Spinal cord (tissue), 10 donors: ENCODE data around the gene ALOX15B. TPM values are rescaled to one million over a fixed set of nuclear protein-coding genes. Genes with fewer than 3 reads are reported as not detected.
"Not testable (repeated sequence)": the region's sequence is repeated elsewhere in the genome, so short reads cannot be mapped to it uniquely, and the experiment has no call there.

Source experiments
- DNase-seq, 6 donors: peaks; one replicate each; pipeline versions ENCODE4 v3.0.0 to v3.0.0-alpha.2; 2013 to 2015; ENCODE audit warnings: low spot score in 6 of 6, low read depth in 4 of 6
- H3K27ac ChIP-seq: one replicate; pipeline ENCODE4 v1.5.1; 2013; ENCODE audit warnings: low read depth, low read length, control low read depth
- H3K27me3 ChIP-seq: one replicate; pipeline ENCODE4 v1.6.1; 2013; ENCODE audit warnings: low read length; ENCODE audit not compliant: control insufficient read depth, insufficient read depth
- H3K36me3 ChIP-seq: one replicate; pipeline ENCODE4 v1.6.1; 2013; ENCODE audit warnings: low read length; ENCODE audit not compliant: control insufficient read depth, insufficient read depth
- H3K4me1 ChIP-seq: one replicate; pipeline ENCODE4 v1.6.1; 2013; ENCODE audit warnings: low read length; ENCODE audit not compliant: control insufficient read depth, insufficient read depth
- H3K4me3 ChIP-seq: one replicate; pipeline ENCODE4 v1.5.1; 2013; ENCODE audit warnings: low read depth, low read length, control low read depth
- H3K9me3 ChIP-seq: one replicate; pipeline ENCODE4 v1.6.1; 2013; ENCODE audit warnings: low read length; ENCODE audit not compliant: control insufficient read depth, insufficient read depth
- WGBS: methylation state at CpG from one replicate; pipeline ENCODE4 v1.1.5; 2013; ENCODE audit warnings: missing lambda C conversion rate; ENCODE audit not compliant: insufficient coverage; 5-methylcytosine and 5-hydroxymethylcytosine counted together
- polyA plus RNA-seq, 2 donors: library from polyadenylated mRNA; unstranded; fragments of 120-200 nt; gene quantifications; one replicate each; pipeline ENCODE4 v1.2.1, GENCODE V29; 2013; ENCODE audit not compliant: insufficient read length in 2 of 2
- total RNA-seq, 2 donors: library from RNA; depleted of rRNA in 1 of 2; stranded (reverse); fragments of 120-200 nt in 1 of 2; fragments of >200 nt in 1 of 2; gene quantifications; one replicate each; pipeline versions ENCODE4 v1.2.3 to v1.2.4, GENCODE V29; 2013 to 2014
- donor health status: healthy.

The ALOX15B gene
- total and polyA plus RNA-seq, 4 donors: 0.06 to 0.26 (median 0.11) TPM

DNA sequence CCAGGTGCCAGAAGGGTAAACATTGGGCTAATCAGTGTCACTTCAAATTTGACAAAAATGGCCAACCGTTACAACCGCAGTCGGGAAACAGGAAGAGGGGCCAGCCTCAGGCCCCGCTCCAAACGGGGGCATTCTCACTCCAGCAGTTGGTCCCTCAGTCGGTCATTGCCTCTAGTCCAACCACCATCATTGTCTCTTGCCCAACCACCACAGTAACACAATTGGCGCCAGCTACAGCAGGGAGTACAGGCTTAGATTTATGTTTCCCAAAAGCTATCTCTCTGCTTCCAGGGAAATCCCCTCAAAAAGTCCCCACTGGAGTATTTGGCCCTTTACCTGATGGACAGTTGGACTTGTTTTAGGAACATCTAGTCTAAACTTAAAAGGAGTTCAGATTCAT, 20.3 kb downstream of the ALOX15B start:
- H3K27me3 ChIP-seq: peaks cover 65% of the 10 kb centered on the region
- H3K27ac ChIP-seq: no peak overlapping the region
- no peaks in the 10 kb centered on the region for H3K9me3 ChIP-seq
- H3K4me1 ChIP-seq: no peaks in the 10 kb centered on the region
- H3K4me3 ChIP-seq: no peak overlapping the region
- H3K36me3 ChIP-seq: no peaks in the 10 kb centered on the region
- no peak for DNase-seq
- whole genome bisulfite sequencing: 49% methylated on average over 7 of the region's 7 CpGs

DNA sequence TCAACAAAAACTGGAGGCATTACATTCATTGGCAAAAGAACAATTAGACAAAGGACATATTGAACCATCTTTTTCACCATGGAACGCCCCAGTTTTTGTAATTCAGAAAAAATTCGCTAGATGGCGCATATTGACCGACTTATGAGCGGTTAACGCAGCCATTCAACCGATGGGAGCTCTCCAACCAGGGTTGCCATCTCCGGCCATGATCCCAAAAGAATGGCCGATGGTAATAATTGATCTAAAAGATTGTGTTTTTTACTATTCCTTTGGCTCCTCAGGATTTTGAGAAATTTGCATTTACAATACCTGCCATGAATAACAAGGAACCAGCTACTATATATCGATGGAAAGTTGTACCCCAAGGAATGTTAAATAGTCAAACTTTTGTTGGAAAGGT, 21.4 kb downstream of the ALOX15B start:
- peak; percentile 41 to 96 (median 81) for DNase-seq
- 0% methylated on average over 9 of the region's 10 CpGs for WGBS
- H3K36me3 ChIP-seq: no peaks in the 10 kb centered on the region
- H3K27ac ChIP-seq: no peak overlapping the region
- peaks cover 75% of the 10 kb centered on the region for H3K27me3 ChIP-seq
- no peak overlapping the region for H3K4me3 ChIP-seq
- H3K4me1 ChIP-seq: no peaks in the 10 kb centered on the region
- H3K9me3 ChIP-seq: no peaks in the 10 kb centered on the region

DNA sequence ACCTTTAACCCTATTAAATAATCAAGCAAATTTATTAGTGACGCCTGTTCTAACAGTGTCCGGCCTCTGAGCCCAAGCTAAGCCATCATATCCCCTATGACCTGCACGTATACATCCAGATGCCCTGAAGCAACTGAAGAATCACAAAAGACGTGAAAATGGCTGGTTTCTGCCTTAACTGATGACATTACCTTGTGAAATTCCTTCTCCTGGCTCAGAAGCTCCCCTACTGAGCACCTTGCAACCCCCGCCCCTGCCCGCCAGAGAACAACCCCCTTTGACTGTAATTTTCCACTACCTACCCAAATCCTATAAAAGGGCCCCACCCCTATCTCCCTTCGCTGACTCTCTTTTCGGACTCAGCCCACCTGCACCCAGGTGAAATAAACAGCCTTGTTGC, 23.0 kb downstream of the ALOX15B start:
- DNase-seq, H3K9me3 ChIP-seq, H3K4me1 ChIP-seq, H3K36me3 ChIP-seq, H3K27ac ChIP-seq, H3K4me3 ChIP-seq: not testable (repeated sequence)
- WGBS: 26% methylated on average over 7 of the region's 8 CpGs
- peaks cover 76% of the 10 kb centered on the region for H3K27me3 ChIP-seq

DNA sequence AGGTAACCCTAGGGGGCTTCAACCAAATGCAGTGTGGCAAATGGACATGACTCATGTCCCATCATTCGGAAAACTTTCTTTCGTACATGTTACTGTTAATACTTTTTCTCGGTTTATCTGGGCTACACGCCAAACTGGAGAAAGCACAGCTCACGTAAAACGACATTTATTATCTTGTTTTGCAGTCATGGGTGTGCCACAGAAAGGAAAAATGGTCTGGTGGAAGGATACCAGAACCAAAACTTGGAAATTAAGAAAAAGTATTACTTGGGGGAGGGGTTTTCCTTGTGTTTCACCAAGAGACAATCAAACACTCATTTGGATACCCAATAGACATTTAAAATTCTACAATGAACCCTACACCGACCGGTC, 23.6 kb downstream of the ALOX15B start:
- H3K4me1 ChIP-seq: no peaks in the 10 kb centered on the region
- DNase-seq: no peak
- no peak overlapping the region for H3K4me3 ChIP-seq
- H3K36me3 ChIP-seq: no peaks in the 10 kb centered on the region
- H3K9me3 ChIP-seq: no peaks in the 10 kb centered on the region
- H3K27me3 ChIP-seq: peaks cover 79% of the 10 kb centered on the region
- 8% methylated on average over 2 of the region's 8 CpGs for WGBS
- no peak overlapping the region for H3K27ac ChIP-seq

DNA sequence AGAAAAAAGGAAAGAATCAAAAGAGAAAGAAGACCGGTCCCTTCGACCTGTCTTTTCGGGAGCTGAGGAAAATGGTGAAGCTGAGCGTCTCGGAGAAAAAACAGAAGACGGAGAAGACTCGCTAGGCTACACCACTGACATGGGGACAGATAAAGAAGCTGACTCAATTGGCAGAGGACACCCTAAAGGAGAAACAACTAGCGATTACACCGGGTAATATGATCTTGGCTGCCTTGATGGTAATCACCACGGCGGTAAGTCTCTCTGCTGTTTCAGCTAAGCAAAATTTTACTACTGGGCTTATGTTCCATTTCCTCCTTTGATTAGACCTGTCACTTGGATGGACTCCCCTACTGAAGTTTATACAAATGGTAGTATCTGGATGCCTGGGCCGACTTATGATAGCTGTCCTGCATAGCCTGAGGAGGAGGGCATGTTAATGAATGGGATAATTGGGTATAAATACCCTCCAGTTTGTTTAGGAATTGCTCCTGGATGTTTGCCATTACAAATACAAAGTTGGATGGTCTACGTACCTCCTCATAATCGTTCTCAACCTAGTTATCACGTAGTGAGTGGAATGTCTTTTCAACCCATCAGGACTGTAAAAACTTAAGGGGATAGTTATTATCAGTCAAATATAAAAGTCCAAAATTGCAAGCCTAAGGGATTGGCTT, 24.1 kb downstream of the ALOX15B start:
- H3K27me3 ChIP-seq: peaks cover 81% of the 10 kb centered on the region
- no peak overlapping the region for H3K4me3 ChIP-seq
- no peaks in the 10 kb centered on the region for H3K36me3 ChIP-seq
- no peak for DNase-seq
- H3K4me1 ChIP-seq: no peaks in the 10 kb centered on the region
- no peaks in the 10 kb centered on the region for H3K9me3 ChIP-seq
- 4% methylated on average over 7 of the region's 15 CpGs for WGBS
- no peak overlapping the region for H3K27ac ChIP-seq

DNA sequence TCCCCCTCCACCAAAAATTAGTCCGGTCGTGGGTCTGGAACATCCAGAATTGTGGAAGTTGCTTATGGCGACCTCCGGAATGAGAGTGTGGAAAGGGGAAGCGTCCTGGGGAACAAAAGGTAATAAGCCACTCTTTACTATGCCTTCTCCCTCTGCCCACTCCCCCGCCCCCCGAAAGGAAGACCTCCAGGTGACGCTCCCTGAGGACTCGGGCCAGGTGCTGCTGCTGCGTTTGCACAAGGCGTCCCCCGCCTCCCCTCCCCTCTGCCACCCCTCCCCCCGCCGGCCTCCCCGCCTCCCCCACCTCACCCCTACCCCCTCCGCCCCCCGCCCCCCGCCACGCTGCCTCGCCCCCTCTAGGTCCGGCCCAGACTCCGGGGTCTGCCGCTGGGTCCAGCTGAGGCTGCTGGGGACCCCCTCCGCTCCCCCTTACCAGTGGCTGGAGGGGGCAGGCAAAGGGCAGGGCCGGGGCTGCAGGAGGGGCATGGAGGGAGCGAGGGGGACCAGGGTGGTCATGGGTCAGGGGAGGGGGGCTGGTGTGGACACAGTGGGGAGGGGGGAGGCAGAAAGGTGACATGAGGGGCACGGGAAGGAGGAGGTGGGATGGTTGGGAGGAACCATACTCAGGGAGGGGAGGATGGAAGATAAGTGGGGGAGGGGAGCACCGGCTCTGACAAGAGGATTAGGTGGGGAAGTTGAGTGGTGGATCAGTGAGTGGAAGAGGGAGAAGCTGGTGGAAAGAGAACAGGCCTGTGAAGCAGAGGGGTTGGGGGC, 25.1 kb downstream of the ALOX15B start:
- Histone ChIP-seq H3K27me3 (peaks cover 78% of the 10 kb centered on the region), H3K9me3 (no peaks in the 10 kb centered on the region), H3K4me3 (no peak overlapping the region), H3K27ac (no peak overlapping the region), H3K36me3 (no peaks in the 10 kb centered on the region), H3K4me1 (no peaks in the 10 kb centered on the region)
- no peak for DNase-seq
- 5% methylated on average over 4 of the region's 28 CpGs for WGBS

DNA sequence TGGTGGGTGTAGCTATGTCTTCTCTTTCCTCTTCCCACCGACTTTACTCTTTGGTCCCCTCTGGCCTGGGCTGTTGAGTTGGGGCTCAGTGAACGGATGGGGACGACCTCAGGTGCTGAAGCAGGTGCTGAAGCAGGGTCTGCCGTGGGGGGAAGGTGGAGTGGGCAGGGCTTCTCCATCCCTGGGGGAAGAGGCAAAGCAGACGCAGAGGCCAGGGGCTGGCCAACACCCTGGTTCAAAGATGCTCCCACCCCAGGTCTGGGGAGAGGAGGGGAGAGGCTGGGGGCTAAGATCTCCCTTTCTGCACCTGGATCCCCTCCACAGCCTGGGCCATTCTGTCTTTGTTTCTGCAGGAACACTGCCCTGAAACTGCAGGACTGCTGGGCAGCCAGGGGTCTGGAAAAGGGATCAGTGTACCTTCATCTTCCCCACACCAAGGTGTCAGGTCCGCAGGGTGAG, 25.7 kb downstream of the ALOX15B start:
- WGBS: 27% methylated on average over 5 of the region's 6 CpGs
- no peak for DNase-seq
- Histone ChIP-seq H3K9me3 (no peaks in the 10 kb centered on the region), H3K36me3 (no peaks in the 10 kb centered on the region), H3K4me1 (no peaks in the 10 kb centered on the region), H3K27me3 (peaks cover 78% of the 10 kb centered on the region), H3K4me3 (no peak overlapping the region), H3K27ac (no peak overlapping the region)

DNA sequence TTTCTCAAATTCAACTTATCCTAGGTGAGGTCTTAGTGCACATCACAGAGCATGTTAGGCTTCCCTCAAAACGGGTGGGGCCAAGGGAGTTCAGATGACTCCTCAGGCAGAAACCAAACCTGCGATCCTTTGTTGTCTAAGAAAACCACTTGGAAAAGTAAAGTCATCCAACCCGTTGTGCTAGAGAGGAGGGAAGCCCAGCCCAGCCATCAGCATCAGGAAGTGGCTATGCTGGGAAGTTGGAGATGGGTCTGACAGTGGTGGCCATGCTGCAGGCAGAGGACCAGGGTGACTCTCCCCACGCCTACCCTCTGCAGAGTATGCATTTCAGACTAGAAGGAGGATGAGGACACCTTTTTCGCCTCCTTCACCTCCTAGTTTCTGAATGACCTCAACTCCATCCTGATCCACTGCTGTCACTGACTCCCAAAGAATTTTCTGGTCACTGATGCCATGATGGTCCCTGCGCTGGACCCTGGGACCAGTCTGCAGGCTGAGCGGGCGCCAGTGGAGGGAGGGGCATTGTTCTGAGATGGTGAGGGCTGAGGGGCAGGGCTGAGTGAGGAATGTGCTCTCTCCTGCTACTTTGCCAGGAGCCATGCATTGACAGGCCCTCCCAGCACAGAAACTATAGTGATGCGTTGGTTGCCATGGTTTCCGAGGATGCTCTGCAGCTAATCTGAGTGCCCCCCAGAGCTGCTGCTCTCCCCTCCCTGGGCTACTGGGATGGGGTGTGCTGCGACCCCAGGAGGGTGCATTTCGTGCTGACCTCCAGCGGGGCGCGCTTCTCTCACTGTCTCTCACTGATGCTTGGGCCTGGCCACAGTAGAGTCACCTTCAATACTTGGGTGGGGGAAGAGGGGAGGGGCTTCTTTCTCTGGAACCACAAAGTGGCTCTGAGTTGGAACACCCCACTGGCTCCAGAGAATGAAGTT, 28.2 kb downstream of the ALOX15B start:
- no peak overlapping the region for H3K27ac ChIP-seq
- 63% methylated on average over 12 of the region's 15 CpGs for WGBS
- H3K9me3 ChIP-seq: no peaks in the 10 kb centered on the region
- no peak for DNase-seq
- no peaks in the 10 kb centered on the region for H3K36me3 ChIP-seq
- H3K4me3 ChIP-seq: no peak overlapping the region
- H3K4me1 ChIP-seq: peaks cover under 1% of the 10 kb centered on the region
- H3K27me3 ChIP-seq: peaks cover 71% of the 10 kb centered on the region

DNA sequence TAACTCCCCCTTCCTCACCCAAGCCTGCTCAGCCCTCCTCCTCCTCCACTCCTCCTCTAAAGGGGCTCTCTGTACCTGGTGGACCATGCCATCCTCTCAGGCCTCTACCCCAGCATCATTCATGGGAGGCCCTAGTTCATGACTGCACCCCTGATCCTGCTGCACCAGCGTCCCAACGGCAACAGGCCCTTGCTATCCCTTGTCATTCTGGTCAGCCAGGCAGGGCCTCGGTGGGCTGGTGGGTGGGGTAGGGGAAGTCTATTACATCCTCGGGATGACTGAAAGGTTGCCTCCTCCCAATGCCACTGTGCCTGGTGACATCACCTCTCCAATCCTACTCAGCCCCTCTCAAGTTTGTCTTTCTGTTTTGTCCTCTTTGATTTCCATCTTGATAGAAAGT, 28.9 kb downstream of the ALOX15B start:
- no peak overlapping the region for H3K27ac ChIP-seq
- no peak overlapping the region for H3K4me3 ChIP-seq
- H3K27me3 ChIP-seq: peaks cover 71% of the 10 kb centered on the region
- peaks cover 8% of the 10 kb centered on the region for H3K4me1 ChIP-seq
- H3K9me3 ChIP-seq: no peaks in the 10 kb centered on the region
- no CpG with 5 or more reads among the region's 4 CpGs for WGBS
- no peak for DNase-seq
- no peaks in the 10 kb centered on the region for H3K36me3 ChIP-seq
